Measurements from ENCODE around the gene NT5E.

- TF ChIP-seq, protein P1, sequence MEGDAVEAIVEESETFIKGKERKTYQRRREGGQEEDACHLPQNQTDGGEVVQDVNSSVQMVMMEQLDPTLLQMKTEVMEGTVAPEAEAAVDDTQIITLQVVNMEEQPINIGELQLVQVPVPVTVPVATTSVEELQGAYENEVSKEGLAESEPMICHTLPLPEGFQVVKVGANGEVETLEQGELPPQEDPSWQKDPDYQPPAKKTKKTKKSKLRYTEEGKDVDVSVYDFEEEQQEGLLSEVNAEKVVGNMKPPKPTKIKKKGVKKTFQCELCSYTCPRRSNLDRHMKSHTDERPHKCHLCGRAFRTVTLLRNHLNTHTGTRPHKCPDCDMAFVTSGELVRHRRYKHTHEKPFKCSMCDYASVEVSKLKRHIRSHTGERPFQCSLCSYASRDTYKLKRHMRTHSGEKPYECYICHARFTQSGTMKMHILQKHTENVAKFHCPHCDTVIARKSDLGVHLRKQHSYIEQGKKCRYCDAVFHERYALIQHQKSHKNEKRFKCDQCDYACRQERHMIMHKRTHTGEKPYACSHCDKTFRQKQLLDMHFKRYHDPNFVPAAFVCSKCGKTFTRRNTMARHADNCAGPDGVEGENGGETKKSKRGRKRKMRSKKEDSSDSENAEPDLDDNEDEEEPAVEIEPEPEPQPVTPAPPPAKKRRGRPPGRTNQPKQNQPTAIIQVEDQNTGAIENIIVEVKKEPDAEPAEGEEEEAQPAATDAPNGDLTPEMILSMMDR (IDR thresholded peaks at IDR 0.05; ENCODE audit: insufficient read depth, low read length, poor library complexity, severe bottlenecking) = no peak
- no peak for TF ChIP-seq EZH2phosphoT487 (conservative IDR thresholded peaks at IDR 0.05; ENCODE audit: low read length)
Observed at GRCh38 chr6:85459224-85459901, 9.5 kb downstream of the NT5E start.
